Loucy (cell line): ENCODE data around the gene UQCC2.

Source experiments
- H2AFZ ChIP-seq: fragments of 200-600 bp; sonication (generic); 2 replicates; pipeline ENCODE4 v1.6.0; 2016; ENCODE audit warnings: antibody characterized with exemption, mild to moderate bottlenecking, low read length, moderate library complexity
- H3F3A ChIP-seq: fragments of 200-600 bp; 2 replicates; pipeline ENCODE4 v1.6.0; 2016; ENCODE audit warnings: antibody characterized with exemption, low read depth, mild to moderate bottlenecking
- H3K27me3 ChIP-seq: fragments of 200-600 bp; sonication (generic); 2 replicates; pipeline ENCODE4 v1.6.1; 2014; ENCODE audit warnings: low read length, mild to moderate bottlenecking; ENCODE audit not compliant: insufficient read depth, poor library complexity, severe bottlenecking
- H3K36me3 ChIP-seq: fragments of 200-600 bp; sonication (generic); 2 replicates; pipeline ENCODE4 v1.6.1; 2016; ENCODE audit warnings: low read length; ENCODE audit not compliant: insufficient read depth
- H3K4me1 ChIP-seq: fragments of 200-600 bp; sonication (generic); 2 replicates; pipeline ENCODE4 v1.5.1; 2014; ENCODE audit warnings: low read length, mild to moderate bottlenecking; ENCODE audit not compliant: insufficient read depth, poor library complexity, severe bottlenecking
- H3K4me2 ChIP-seq: fragments of 200-600 bp; sonication (generic); 2 replicates; pipeline ENCODE4 v1.6.0; 2014; ENCODE audit warnings: antibody characterized with exemption, low read length, low read depth, mild to moderate bottlenecking; ENCODE audit not compliant: poor library complexity, severe bottlenecking
- H3K4me3 ChIP-seq: fragments of 200-600 bp; sonication (generic); 2 replicates; pipeline ENCODE4 v1.5.1; 2014; ENCODE audit warnings: low read length, mild to moderate bottlenecking, mixed read lengths; ENCODE audit not compliant: poor library complexity, severe bottlenecking
- H3K79me2 ChIP-seq: fragments of 200-600 bp; sonication (generic); 2 replicates; pipeline ENCODE4 v1.6.1; 2014; ENCODE audit warnings: low read length; ENCODE audit not compliant: insufficient read depth
- H3K9ac ChIP-seq: fragments of 200-600 bp; sonication (generic); 2 replicates; pipeline ENCODE4 v1.6.0; 2014; ENCODE audit warnings: mild to moderate bottlenecking, low read depth, low read length, moderate library complexity; ENCODE audit not compliant: poor library complexity, severe bottlenecking
- H3K9me2 ChIP-seq: fragments of 200-600 bp; sonication (generic); replicated peaks from 2 replicates; pipeline ENCODE4 v1.6.1; 2016; ENCODE audit warnings: low read depth, low read length, mixed read lengths
- H3K9me3 ChIP-seq: fragments of 200-600 bp; sonication (generic); 2 replicates; pipeline ENCODE4 v1.6.1; 2014; ENCODE audit warnings: mild to moderate bottlenecking, antibody characterized with exemption, low read length, low read depth; ENCODE audit not compliant: insufficient read depth
- H4K20me1 ChIP-seq: fragments of 200-600 bp; sonication (generic); 2 replicates; pipeline ENCODE4 v1.6.0; 2014; ENCODE audit warnings: antibody characterized with exemption, low read length, mild to moderate bottlenecking; ENCODE audit not compliant: insufficient read depth, poor library complexity, severe bottlenecking
- CTCF ChIP-seq: fragments of 200-600 bp; sonication (generic); conservative IDR thresholded peaks from 2 replicates; pipeline ENCODE4 v1.5.1; 2014; ENCODE audit warnings: mild to moderate bottlenecking, antibody characterized with exemption, low read length
- EZH2phosphoT487 ChIP-seq: fragments of 200-600 bp; IDR thresholded peaks from 2 replicates; pipeline ENCODE4 v1.6.1; 2018; ENCODE audit warnings: antibody characterized with exemption, mild to moderate bottlenecking, moderate library complexity, borderline replicate concordance

The UQCC2 gene

GRCh38 chr6:33738879-33739278 is 27.4 kb upstream of the UQCC2 start:
- no peaks in the 10 kb centered on the region for H3K27me3 ChIP-seq
- no peaks in the 10 kb centered on the region for H4K20me1 ChIP-seq
- H3K9ac ChIP-seq: no peak overlapping the region
- H3K79me2 ChIP-seq: no peaks in the 10 kb centered on the region
- H3F3A ChIP-seq: no peaks in the 10 kb centered on the region
- no peak overlapping the region for H3K4me3 ChIP-seq
- no peaks in the 10 kb centered on the region for H3K9me2 ChIP-seq
- H2AFZ ChIP-seq: no peak overlapping the region
- TF ChIP-seq CTCF: no peak
- no peaks in the 10 kb centered on the region for H3K9me3 ChIP-seq
- H3K4me2 ChIP-seq: no peak overlapping the region
- no peaks in the 10 kb centered on the region for H3K4me1 ChIP-seq
- H3K36me3 ChIP-seq: no peaks in the 10 kb centered on the region

- H3K4me1 ChIP-seq: no peaks in the 10 kb centered on the region
- H3K4me3 ChIP-seq: no peak overlapping the region
- H3K9me3 ChIP-seq: no peaks in the 10 kb centered on the region
- H4K20me1 ChIP-seq: no peaks in the 10 kb centered on the region
- H3K27me3 ChIP-seq: no peaks in the 10 kb centered on the region
- H3K79me2 ChIP-seq: no peaks in the 10 kb centered on the region
- no peaks in the 10 kb centered on the region for H3K36me3 ChIP-seq
- H3F3A ChIP-seq: no peaks in the 10 kb centered on the region
- H2AFZ ChIP-seq: no peak overlapping the region
- H3K9ac ChIP-seq: no peak overlapping the region
- no peaks in the 10 kb centered on the region for H3K9me2 ChIP-seq
- no peak for TF ChIP-seq EZH2phosphoT487
- H3K4me2 ChIP-seq: no peak overlapping the region
These were observed 26.7 kb upstream of the UQCC2 start for GRCh38 chr6:33738153-33738552.

GRCh38 chr6:33737267-33738026 is 25.9 kb upstream of the UQCC2 start:
- no peaks in the 10 kb centered on the region for H3K4me1 ChIP-seq
- H3K9me2 ChIP-seq: no peaks in the 10 kb centered on the region

More at GRCh38 chr6:33737267-33738026, 25.9 kb upstream of the UQCC2 start:
- H3K4me2 ChIP-seq: no peak overlapping the region
- no peaks in the 10 kb centered on the region for H3K9me3 ChIP-seq
- no peaks in the 10 kb centered on the region for H4K20me1 ChIP-seq
- no peak overlapping the region for H2AFZ ChIP-seq
- no peaks in the 10 kb centered on the region for H3F3A ChIP-seq
- no peak overlapping the region for H3K9ac ChIP-seq
- H3K36me3 ChIP-seq: no peaks in the 10 kb centered on the region
- no peaks in the 10 kb centered on the region for H3K27me3 ChIP-seq
- TF ChIP-seq EZH2phosphoT487 (no peak), CTCF (no peak)
- H3K79me2 ChIP-seq: no peaks in the 10 kb centered on the region
- no peak overlapping the region for H3K4me3 ChIP-seq
